Endothelial cell of umbilical vein (primary cell): ENCODE results near the gene LYRM2. TPM values are rescaled to one million over a fixed set of nuclear protein-coding genes. Genes with fewer than 3 reads are reported as not detected.

Experiments used
- BruUV-seq: library from RNA; stranded (reverse); fragments of 400-500 nt; replicated peaks from 2 replicates; lab custom pipeline; 2021; lab: Mats Ljungman, UMichigan
- CTCF ChIA-PET: fragments of 300-600, 350-600 bp; sonication (Branson Sonifier 250); formaldehyde crosslinking; loops from one replicate; lab custom pipeline; 2021; ENCODE audit warnings: antibody characterized with exemption, inconsistent platforms; lab: Charles Lee
- POLR2A ChIA-PET: fragments of 300-600, 350-600 bp; sonication (Branson Sonifier 250); formaldehyde crosslinking; loops from one replicate; lab custom pipeline; 2021; ENCODE audit warnings: antibody characterized with exemption, inconsistent platforms; lab: Charles Lee
- DNase-seq: peaks from one replicate; pipeline ENCODE4 v3.0.0-alpha.2; 2011; ENCODE audit warnings: low read depth, low spot score
- FAIRE-seq: peaks from 2 replicates; lab custom pipeline; 2011; peaks lifted over from hg19 to GRCh38; lab: Jason Lieb, UNC
- H2AFZ ChIP-seq: 2 replicates; pipeline ENCODE4 v1.6.0; 2012; ENCODE audit warnings: low read depth, low read length, control low read depth, inconsistent platforms
- H3K27ac ChIP-seq: 2 replicates; pipeline ENCODE4 v1.5.1; 2011; ENCODE audit warnings: low read depth, mild to moderate bottlenecking, control low read depth, low read length, moderate library complexity; ENCODE audit not compliant: insufficient read depth
- H3K27me3 ChIP-seq, 2 experiments: 2 replicates each; pipeline versions ENCODE4 v1.6.0 to v1.6.1; 2011; ENCODE audit warnings: low read length in 2 of 2, mixed read lengths in 1 of 2; ENCODE audit not compliant: control insufficient read depth in 2 of 2, insufficient read depth in 2 of 2
- H3K36me3 ChIP-seq, 2 experiments: 2 replicates in 1 of 2; 3 replicates in 1 of 2; pipeline ENCODE4 v1.5.1; 2011; ENCODE audit warnings: low read length in 2 of 2, mild to moderate bottlenecking in 1 of 2, moderate library complexity in 1 of 2; ENCODE audit not compliant: control insufficient read depth in 2 of 2, insufficient read depth in 2 of 2; ENCODE audit errors: extremely low read depth in 1 of 2
- H3K4me1 ChIP-seq: 3 replicates; pipeline ENCODE4 v1.5.1; 2011; ENCODE audit warnings: mild to moderate bottlenecking, low read length; ENCODE audit not compliant: control insufficient read depth, insufficient read depth; ENCODE audit errors: extremely low read depth
- H3K4me2 ChIP-seq: 2 replicates; pipeline ENCODE4 v1.6.1; 2011; ENCODE audit warnings: low read length, control low read depth, mixed read lengths; ENCODE audit not compliant: insufficient read depth
- H3K4me3 ChIP-seq, 3 experiments: fragments of 200-600 bp in 1 of 3; sonication (generic), shearing (Covaris generic) in 1 of 3; replicated peaks in 1 of 3; 2 replicates each; pipeline ENCODE4 v1.5.1; 2011 to 2016; ENCODE audit warnings: control low read depth in 3 of 3, low read length in 3 of 3, mild to moderate bottlenecking in 2 of 3, inconsistent platforms in 1 of 3, low read depth in 1 of 3, moderate library complexity in 1 of 3; ENCODE audit not compliant: insufficient read depth in 1 of 3
- H3K79me2 ChIP-seq: 2 replicates; pipeline ENCODE4 v1.6.0; 2012; ENCODE audit warnings: low read length, inconsistent platforms; ENCODE audit not compliant: control insufficient read depth, insufficient read depth
- H3K9ac ChIP-seq: replicated peaks from 2 replicates; pipeline ENCODE3; 2011; ENCODE audit warnings: low read length, control low read depth; ENCODE audit not compliant: insufficient read depth; ENCODE audit errors: extremely low read depth
- H3K9me1 ChIP-seq: replicated peaks from 3 replicates; pipeline ENCODE4 v1.6.0; 2011; ENCODE audit warnings: mild to moderate bottlenecking, low read length; ENCODE audit not compliant: control insufficient read depth, insufficient read depth; ENCODE audit errors: extremely low read depth
- H3K9me3 ChIP-seq: replicated peaks from 2 replicates; pipeline ENCODE4 v1.5.1; 2012; ENCODE audit warnings: low read length, inconsistent platforms; ENCODE audit not compliant: control insufficient read depth, insufficient read depth
- H4K20me1 ChIP-seq: replicated peaks from 2 replicates; pipeline ENCODE3; 2011; ENCODE audit warnings: mild to moderate bottlenecking, low read length; ENCODE audit not compliant: control insufficient read depth, insufficient read depth; ENCODE audit errors: extremely low read depth
- CTCF ChIP-seq, 2 donors: IDR thresholded peaks; 1 replicate in 1 of 2; 2 replicates in 1 of 2; pipeline ENCODE4 v1.5.1; 2011; ENCODE audit warnings: low read length in 2 of 2, mild to moderate bottlenecking in 2 of 2, moderate library complexity in 2 of 2, control low read depth in 1 of 2, inconsistent platforms in 1 of 2, low read depth in 1 of 2; ENCODE audit not compliant: insufficient read depth in 1 of 2; ENCODE audit errors: extremely low read depth in 1 of 2
- EZH2 ChIP-seq: IDR thresholded peaks from 2 replicates; pipeline ENCODE4 v1.6.1; 2012; ENCODE audit warnings: borderline replicate concordance, low read depth, mild to moderate bottlenecking, moderate library complexity, low read length, inconsistent platforms; ENCODE audit not compliant: severe bottlenecking
- FOS ChIP-seq: IDR thresholded peaks from 2 replicates; pipeline ENCODE4 v1.6.1; 2011; ENCODE audit warnings: mild to moderate bottlenecking, low read length, moderate library complexity, borderline replicate concordance; ENCODE audit not compliant: insufficient read depth
- GATA2 ChIP-seq: IDR thresholded peaks from 2 replicates; pipeline ENCODE4 v1.7.0; 2011; ENCODE audit warnings: low read depth, mild to moderate bottlenecking, moderate library complexity, mixed read lengths, low read length; ENCODE audit not compliant: insufficient read length, insufficient read depth
- JUN ChIP-seq: IDR thresholded peaks from 2 replicates; pipeline ENCODE4 v1.6.1; 2011; ENCODE audit warnings: borderline replicate concordance, low read depth; ENCODE audit not compliant: insufficient read length, insufficient read depth
- MAX ChIP-seq: IDR thresholded peaks from 2 replicates; pipeline ENCODE4 v1.6.1; 2011; ENCODE audit not compliant: insufficient read depth, insufficient read length
- MYC ChIP-seq: IDR thresholded peaks from one replicate; pipeline ENCODE4 v1.6.1; 2011; ENCODE audit warnings: mild to moderate bottlenecking, low read depth, low read length
- POLR2A ChIP-seq: IDR thresholded peaks from 2 replicates; pipeline ENCODE4 v1.6.1; 2012; ENCODE audit warnings: low read depth, mild to moderate bottlenecking, control low read depth, low read length
- POLR2AphosphoS5 ChIP-seq: IDR thresholded peaks from 2 replicates; pipeline ENCODE4 v1.6.1; 2012; ENCODE audit warnings: low read depth, mild to moderate bottlenecking, control low read depth, low read length, moderate library complexity; ENCODE audit not compliant: insufficient read depth
- dilution Hi-C: fragments of 300-500 bp; cut with MboI; formaldehyde crosslinking; loops from one replicate; pipeline ENCODE4 v1.15.0; 2019; ENCODE audit warnings: low sequenced_read_pairs; ENCODE audit not compliant: extremely low pct_ligation_motif_present
- intact Hi-C: fragments of 100-400 bp; cut with micrococcal nuclease; formaldehyde crosslinking; loops from one replicate; pipeline ENCODE4 v1.10.0; 2022
- polyA plus RNA-seq, 4 experiments: library from polyadenylated mRNA; depleted of rRNA in 3 of 4; stranded (reverse) in 3 of 4; unstranded in 1 of 4; fragments of >200 nt; gene quantifications; 2 replicates each; pipeline versions ENCODE4 v1.2.1 to v1.2.3, GENCODE V29; 2011 to 2012; ENCODE audit warnings: missing spikeins in 1 of 4
- total RNA-seq: library from RNA; stranded (reverse); gene quantifications from 2 replicates; pipeline ENCODE4 v1.2.3, GENCODE V29; 2021

The LYRM2 gene
- total and polyA plus RNA-seq, 2 donors (not counting 3 experiments of a cell fraction or from before 2014, with no cell fraction given) = 11.8 to 41.9 TPM

GRCh38 chr6:89596484-89596883, 42.1 kb downstream of the LYRM2 start:
- no peaks in the 10 kb centered on the region for H3K4me1 ChIP-seq
- no peaks in the 10 kb centered on the region for H3K79me2 ChIP-seq
- no peak for DNase-seq
- H2AFZ ChIP-seq = no peak overlapping the region
- dilution Hi-C loops (no loop called here), intact Hi-C loops (no loop called here)
- H3K9ac ChIP-seq = no peak overlapping the region
- BruUV-seq = no TSS peak
- no peak for FAIRE-seq
- H3K9me1 ChIP-seq = no peaks in the 10 kb centered on the region
- no peak overlapping the region for H3K4me2 ChIP-seq
- TF ChIP-seq JUN = no peak
- no peak for TF ChIP-seq MAX
- no peak for TF ChIP-seq GATA2
- no peak for TF ChIP-seq EZH2
- no peak for TF ChIP-seq POLR2AphosphoS5
- no peak for TF ChIP-seq POLR2A
- TF ChIP-seq FOS = no peak
- no peaks in the 10 kb centered on the region for H3K36me3 ChIP-seq
- no peak overlapping the region for H3K27ac ChIP-seq
- ChIA-PET POLR2A (no interaction called here), CTCF (no interaction called here)
- no peak overlapping the region for H3K4me3 ChIP-seq
- H3K27me3 ChIP-seq = peaks cover 0 to 2% of the 10 kb centered on the region in 2 experiments
- no peaks in the 10 kb centered on the region for H4K20me1 ChIP-seq
- no peaks in the 10 kb centered on the region for H3K9me3 ChIP-seq

GRCh38 chr6:89596056-89596455, 42.5 kb downstream of the LYRM2 start:
- BruUV-seq = no TSS peak
- dilution Hi-C loops = no loop called here
- Histone ChIP-seq H3K4me3 (no peak overlapping the region), H3K79me2 (no peaks in the 10 kb centered on the region), H3K9me3 (no peaks in the 10 kb centered on the region), H3K4me2 (no peak overlapping the region), H2AFZ (no peak overlapping the region), H3K36me3 (no peaks in the 10 kb centered on the region), H3K9me1 (no peaks in the 10 kb centered on the region), H3K27ac (no peak overlapping the region), H3K4me1 (no peaks in the 10 kb centered on the region), H3K9ac (no peak overlapping the region), H3K27me3 (peaks cover 0 to 2% of the 10 kb centered on the region in 2 experiments), H4K20me1 (no peaks in the 10 kb centered on the region)
- intact Hi-C loops = no loop called here
- DNase-seq = no peak
- TF ChIP-seq JUN = no peak
- TF ChIP-seq POLR2AphosphoS5 = no peak
- no peak for TF ChIP-seq MAX
- TF ChIP-seq POLR2A = no peak
- no peak for TF ChIP-seq CTCF (IDR thresholded peaks at IDR 0.05; ENCODE audit: extremely low read depth in 1 of 2, insufficient read depth in 1 of 2, low read depth in 1 of 2, low read length in 2 of 2)
- no peak for TF ChIP-seq MYC
- TF ChIP-seq GATA2 = no peak
- TF ChIP-seq EZH2 = no peak
- TF ChIP-seq FOS = no peak
- ChIA-PET CTCF (no interaction called here), POLR2A (no interaction called here)
- FAIRE-seq = no peak
